H1 (cell line): Measurements from ENCODE around the gene PPWD1. TPM values are rescaled to one million over a fixed set of nuclear protein-coding genes. Genes with fewer than 3 reads are reported as not detected.

Experiments
- CHD7 ChIP-seq: fragments of 300-600 bp; sonication (generic); IDR thresholded peaks from 2 replicates; pipeline ENCODE4 v1.7.1; 2012; ENCODE audit warnings: low read length, moderate library complexity, mild to moderate bottlenecking, inconsistent platforms; ENCODE audit not compliant: insufficient replicate concordance
- E2F6 ChIP-seq: IDR thresholded peaks from 2 replicates; pipeline ENCODE4 v1.6.1; 2012; ENCODE audit warnings: inconsistent platforms
- HDAC2 ChIP-seq, 2 experiments: fragments of 300-600 bp in 1 of 2; sonication (generic) in 1 of 2; IDR thresholded peaks; 2 replicates each; pipeline ENCODE4 v1.6.1; 2011 to 2012; ENCODE audit warnings: low read depth in 2 of 2, low read length in 2 of 2, mild to moderate bottlenecking in 2 of 2, moderate library complexity in 2 of 2, borderline replicate concordance in 1 of 2, inconsistent platforms in 1 of 2
- polyA plus RNA-seq, 7 experiments: library from polyadenylated mRNA; depleted of rRNA in 3 of 7; stranded (reverse) in 5 of 7; unstranded in 2 of 7; fragments of >200 nt in 5 of 7; fragments of 200-250 nt in 2 of 7; gene quantifications; 1 replicate in 5 of 7; 2 replicates in 1 of 7; 4 replicates in 1 of 7; pipeline versions ENCODE4 v1.2.1 to v1.2.3, GENCODE V29; 2011 to 2013; ENCODE audit warnings: missing spikeins in 2 of 7, mixed read lengths in 2 of 7
- total RNA-seq: library from RNA; stranded (reverse); fragmentation: NEBNext Ultra II Directional; extraction: Animal tissue kit (Norgen Biotek cat#: 25700); gene quantifications from 2 replicates; pipeline ENCODE4 v1.2.1, GENCODE V29; 2021

PPWD1 gene
- total and polyA plus RNA-seq, 2 of the 8 experiments (the other 6 are each of a cell fraction or from before 2014, with no cell fraction given): 5.0 to 35.7 TPM

GRCh38 chr5:65555287-65555686 is 7.8 kb upstream of the PPWD1 start (continued):
- TF ChIP-seq CHD7 (no peak), E2F6 (no peak), HDAC2 (IDR thresholded peaks at IDR 0.05; ENCODE audit: borderline replicate concordance in 1 of 2, low read depth in 2 of 2, low read length in 2 of 2) (no peak)
